Breast epithelium (tissue), 4 donors: ENCODE measurements around the gene AMOTL1. TPM values are rescaled to one million over a fixed set of nuclear protein-coding genes. Genes with fewer than 3 reads are reported as not detected.

ENCODE experiments used
- DNase-seq, 2 donors: peaks; one replicate each; pipeline ENCODE4 v3.0.0-alpha.2; 2019; ENCODE audit warnings: low spot score in 2 of 2
- H3K27ac ChIP-seq, 2 donors: fragments of 200-600 bp; sonication (generic) in 1 of 2; one replicate each; pipeline ENCODE4 v1.5.1; 2016 to 2019; ENCODE audit warnings: mild to moderate bottlenecking in 1 of 2
- H3K27me3 ChIP-seq, 2 donors: fragments of 200-600 bp; sonication (generic) in 1 of 2; one replicate each; pipeline versions ENCODE4 v1.5.1 to v1.6.0; 2017 to 2019; ENCODE audit warnings: control low read depth in 1 of 2, mild to moderate bottlenecking in 1 of 2
- H3K36me3 ChIP-seq: fragments of 200-600 bp; one replicate; pipeline ENCODE4 v1.5.1; 2019
- H3K4me1 ChIP-seq, 2 donors: fragments of 200-600 bp; sonication (generic); one replicate each; pipeline ENCODE4 v1.5.1; 2016 to 2019; ENCODE audit warnings: control low read depth in 1 of 2
- H3K4me3 ChIP-seq, 3 donors: fragments of 200-600 bp; sonication (generic); 1 replicate in 2 of 3; 2 replicates in 1 of 3; pipeline ENCODE4 v1.5.1; 2016 to 2019; ENCODE audit warnings: mild to moderate bottlenecking in 3 of 3, moderate library complexity in 2 of 3
- H3K9me3 ChIP-seq, 2 donors: fragments of 200-600 bp; sonication (generic) in 1 of 2; one replicate each; pipeline ENCODE4 v1.5.1; 2016 to 2019; ENCODE audit warnings: control low read depth in 1 of 2
- POLR2A ChIP-seq: fragments of 450-650 bp; IDR thresholded peaks from one replicate; pipeline ENCODE4 v1.6.1; 2016; ENCODE audit warnings: antibody characterized with exemption, mild to moderate bottlenecking, moderate library complexity
- POLR2AphosphoS5 ChIP-seq, 3 donors: sonication (generic); formaldehyde crosslinking; IDR thresholded peaks; one replicate each; pipeline ENCODE4 v1.6.1; 2017; ENCODE audit warnings: antibody characterized with exemption in 3 of 3
- intact Hi-C: fragments of 100-400 bp; cut with DNase I; formaldehyde crosslinking; loops from one replicate; pipeline ENCODE4 v1.15.1; 2023; ENCODE audit warnings: low total_unique reads
- total RNA-seq, 3 donors: library from RNA; depleted of rRNA; stranded (reverse); fragments of >200 nt; gene quantifications; one replicate each; pipeline ENCODE4 v1.1.0, GENCODE V29; 2016
- TF ChIP-seq, protein P1 (sequence below), 3 donors: fragments of 450-650 bp; IDR thresholded peaks; one replicate each; pipeline ENCODE4 v1.5.1; 2016 to 2017; ENCODE audit warnings: antibody characterized with exemption in 3 of 3, mild to moderate bottlenecking in 3 of 3, moderate library complexity in 3 of 3

The AMOTL1 gene
- total RNA-seq, 3 donors from 2014 or later, result 35.5 to 41.4 (median 39.0) TPM

DNA sequence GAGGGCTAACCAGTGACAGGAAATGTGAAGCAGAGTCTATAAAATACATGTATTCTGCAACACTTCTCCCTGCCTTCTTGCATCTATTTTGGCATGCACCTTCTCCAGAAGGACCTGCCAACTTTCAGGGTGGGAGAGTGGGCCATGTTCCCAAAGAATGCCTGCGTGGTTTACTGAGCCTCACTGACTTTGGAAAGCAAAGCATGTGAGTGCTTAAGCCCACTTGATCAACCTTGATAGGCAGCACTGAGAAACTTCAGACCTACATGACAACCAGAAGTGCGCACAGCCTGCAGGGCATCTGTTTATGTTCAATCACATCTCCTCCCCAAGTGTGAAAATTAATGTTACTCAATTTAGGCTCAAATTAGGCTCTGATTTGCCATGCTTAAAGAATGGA lies 69.2 kb downstream of the AMOTL1 start:
- no peak for DNase-seq
- intact Hi-C loops, result no loop called here
- Histone ChIP-seq H3K4me1 (no peaks in the 10 kb centered on the region), H3K27me3 (no peaks in the 10 kb centered on the region), H3K36me3 (no peaks in the 10 kb centered on the region), H3K4me3 (no peak overlapping the region), H3K27ac (no peak overlapping the region), H3K9me3 (no peaks in the 10 kb centered on the region)
- TF ChIP-seq, protein P1, sequence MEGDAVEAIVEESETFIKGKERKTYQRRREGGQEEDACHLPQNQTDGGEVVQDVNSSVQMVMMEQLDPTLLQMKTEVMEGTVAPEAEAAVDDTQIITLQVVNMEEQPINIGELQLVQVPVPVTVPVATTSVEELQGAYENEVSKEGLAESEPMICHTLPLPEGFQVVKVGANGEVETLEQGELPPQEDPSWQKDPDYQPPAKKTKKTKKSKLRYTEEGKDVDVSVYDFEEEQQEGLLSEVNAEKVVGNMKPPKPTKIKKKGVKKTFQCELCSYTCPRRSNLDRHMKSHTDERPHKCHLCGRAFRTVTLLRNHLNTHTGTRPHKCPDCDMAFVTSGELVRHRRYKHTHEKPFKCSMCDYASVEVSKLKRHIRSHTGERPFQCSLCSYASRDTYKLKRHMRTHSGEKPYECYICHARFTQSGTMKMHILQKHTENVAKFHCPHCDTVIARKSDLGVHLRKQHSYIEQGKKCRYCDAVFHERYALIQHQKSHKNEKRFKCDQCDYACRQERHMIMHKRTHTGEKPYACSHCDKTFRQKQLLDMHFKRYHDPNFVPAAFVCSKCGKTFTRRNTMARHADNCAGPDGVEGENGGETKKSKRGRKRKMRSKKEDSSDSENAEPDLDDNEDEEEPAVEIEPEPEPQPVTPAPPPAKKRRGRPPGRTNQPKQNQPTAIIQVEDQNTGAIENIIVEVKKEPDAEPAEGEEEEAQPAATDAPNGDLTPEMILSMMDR (IDR thresholded peaks at IDR 0.05), result no peak
- TF ChIP-seq POLR2AphosphoS5 (IDR thresholded peaks at IDR 0.05), result no peak
- TF ChIP-seq POLR2A, result no peak

DNA sequence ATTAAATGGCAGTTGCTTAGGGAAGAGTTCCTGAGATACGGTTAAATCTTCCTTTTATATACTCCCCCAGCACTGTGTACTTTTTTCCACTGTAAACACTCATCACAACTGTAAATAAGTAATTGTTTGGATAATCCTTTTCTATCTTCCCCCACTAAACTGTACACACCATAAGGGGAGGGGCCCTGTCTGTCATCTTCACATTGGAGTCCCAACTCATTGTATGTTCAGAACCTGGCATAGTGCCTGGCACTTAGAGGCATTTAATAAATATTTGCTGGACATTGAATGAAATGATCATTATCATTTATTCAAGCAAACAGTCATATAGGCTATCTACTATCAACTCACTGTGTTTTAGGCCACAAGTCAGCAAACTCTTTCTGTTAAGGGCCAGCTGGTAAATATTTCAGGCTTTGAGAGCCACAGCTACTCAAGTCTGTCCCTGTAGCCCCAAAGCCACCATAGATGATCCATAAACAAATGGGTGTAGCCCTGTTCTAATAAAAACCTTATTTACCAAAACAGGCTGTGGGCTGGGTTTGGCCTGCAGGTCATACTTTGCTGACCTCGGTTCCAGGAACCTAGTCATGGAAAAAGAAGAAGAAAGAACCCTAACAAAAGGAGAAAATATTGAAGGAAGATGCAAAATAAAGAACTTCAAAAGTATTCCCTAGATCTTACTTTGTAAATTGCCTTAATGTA lies 70.0 kb downstream of the AMOTL1 start:
- Histone ChIP-seq H3K27ac (no peak overlapping the region), H3K27me3 (no peaks in the 10 kb centered on the region), H3K36me3 (no peaks in the 10 kb centered on the region), H3K9me3 (no peaks in the 10 kb centered on the region), H3K4me3 (no peak overlapping the region), H3K4me1 (no peaks in the 10 kb centered on the region)
- TF ChIP-seq POLR2A (no peak), POLR2AphosphoS5 (IDR thresholded peaks at IDR 0.05) (no peak)
- TF ChIP-seq, protein P1 (IDR thresholded peaks at IDR 0.05), result no peak
- intact Hi-C loops, result no loop called here
- no peak for DNase-seq

DNA sequence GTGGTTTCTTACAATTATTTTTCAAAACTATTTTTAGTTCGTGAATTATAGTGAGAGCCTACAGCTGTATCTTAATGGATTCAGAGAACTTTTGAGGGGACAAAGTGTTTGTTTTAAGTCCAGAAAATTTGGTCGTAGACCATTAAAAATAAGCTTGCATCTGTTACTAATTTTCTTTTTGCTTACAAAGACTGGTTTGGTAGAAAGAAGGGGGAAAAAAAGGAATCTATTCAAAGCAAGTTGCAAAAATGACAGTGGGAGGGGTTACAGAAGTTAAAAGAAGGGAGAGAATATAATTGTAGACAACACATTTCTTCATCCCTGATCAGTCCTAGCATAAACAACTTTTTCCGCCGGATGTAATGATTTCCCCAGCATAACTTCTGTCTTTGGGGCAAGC lies 72.1 kb downstream of the AMOTL1 start:
- H3K36me3 ChIP-seq, result no peaks in the 10 kb centered on the region
- no peaks in the 10 kb centered on the region for H3K4me1 ChIP-seq
- H3K9me3 ChIP-seq, result no peaks in the 10 kb centered on the region
- DNase-seq, result no peak
- H3K4me3 ChIP-seq, result no peak overlapping the region
- TF ChIP-seq, protein P1 (IDR thresholded peaks at IDR 0.05), result no peak
- no peak for TF ChIP-seq POLR2A
- TF ChIP-seq POLR2AphosphoS5 (IDR thresholded peaks at IDR 0.05), result no peak
- H3K27me3 ChIP-seq, result no peaks in the 10 kb centered on the region
- no peak overlapping the region for H3K27ac ChIP-seq
- intact Hi-C loops, result no loop called here

DNA sequence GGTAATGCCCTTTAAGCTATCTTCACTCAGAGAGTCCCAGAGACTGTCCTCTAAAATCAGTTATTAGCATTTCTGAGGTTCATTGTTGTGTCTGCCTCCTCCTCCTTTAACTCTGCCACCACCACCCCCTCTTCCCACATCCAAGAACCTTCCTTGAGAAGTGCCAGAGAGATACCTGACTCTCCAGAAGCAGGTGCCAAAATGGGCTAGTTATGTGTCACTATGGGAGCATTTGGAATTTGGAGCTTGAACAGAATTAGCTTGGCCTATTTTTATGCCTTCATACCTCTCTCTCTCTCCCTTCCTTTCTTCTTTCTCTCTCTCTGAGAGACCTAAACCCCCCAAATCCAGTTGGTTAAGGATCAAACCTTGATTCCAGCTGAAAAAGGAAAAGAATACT lies 75.9 kb downstream of the AMOTL1 start:
- TF ChIP-seq, protein P1 (IDR thresholded peaks at IDR 0.05), result no peak
- TF ChIP-seq POLR2A, result no peak
- no peak for TF ChIP-seq POLR2AphosphoS5 (IDR thresholded peaks at IDR 0.05)
- no peaks in the 10 kb centered on the region for H3K4me1 ChIP-seq
- intact Hi-C loops, result no loop called here
- H3K27ac ChIP-seq, result no peak overlapping the region
- H3K27me3 ChIP-seq, result no peaks in the 10 kb centered on the region
- DNase-seq, result no peak
- no peaks in the 10 kb centered on the region for H3K36me3 ChIP-seq
- H3K9me3 ChIP-seq, result no peaks in the 10 kb centered on the region
- no peak overlapping the region for H3K4me3 ChIP-seq

DNA sequence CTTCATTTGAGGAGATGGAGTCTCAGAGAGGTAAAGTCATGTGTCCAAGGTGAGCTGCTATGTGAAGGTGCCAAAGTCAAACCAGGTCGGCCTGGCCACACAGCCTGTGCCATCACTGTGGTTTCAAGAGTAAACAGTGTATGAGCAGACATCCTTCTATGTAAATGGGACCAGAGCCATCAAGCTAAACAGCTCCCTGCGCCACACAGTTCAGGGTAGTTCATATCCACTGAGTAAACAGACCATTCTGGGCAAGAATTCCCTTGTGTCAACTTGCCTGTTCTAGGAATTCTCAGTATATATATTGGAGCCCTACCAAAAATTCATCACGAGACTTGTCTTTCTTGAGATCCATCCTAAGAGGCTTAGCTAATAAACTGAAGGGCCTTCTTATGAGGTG lies 77.5 kb downstream of the AMOTL1 start:
- no peaks in the 10 kb centered on the region for H3K4me1 ChIP-seq
- H3K36me3 ChIP-seq, result no peaks in the 10 kb centered on the region
- peak overlapping the region; percentile 20 to 27 for H3K27ac ChIP-seq
- intact Hi-C loops, result no loop called here
- no peaks in the 10 kb centered on the region for H3K27me3 ChIP-seq
- peak; percentile 74 for DNase-seq
- no peak overlapping the region for H3K4me3 ChIP-seq
- TF ChIP-seq, protein P1 (IDR thresholded peaks at IDR 0.05), result no peak
- TF ChIP-seq POLR2AphosphoS5 (IDR thresholded peaks at IDR 0.05) (peak in 2 of 3 donors; percentile 15 to 57), POLR2A (no peak)
- H3K9me3 ChIP-seq, result no peaks in the 10 kb centered on the region
